ENCODE data around the gene ERGIC1.

Gene ERGIC1

GRCh38 chr5:172904643-172905345 lies 70.7 kb downstream of the ERGIC1 start:
- no peak for DNase-seq

- DNase-seq: no peak
These were observed 71.5 kb downstream of the ERGIC1 start for GRCh38 chr5:172905346-172906140.

- no peak for DNase-seq
These were observed 72.4 kb downstream of the ERGIC1 start for GRCh38 chr5:172906436-172906835.

GRCh38 chr5:172906888-172907287 lies 72.8 kb downstream of the ERGIC1 start:
- DNase-seq: no peak

- DNase-seq: no peak
These were observed 73.6 kb downstream of the ERGIC1 start for GRCh38 chr5:172907657-172908056.

- DNase-seq: no peak
These were observed 74.6 kb downstream of the ERGIC1 start for GRCh38 chr5:172908662-172909061.

- no peak for DNase-seq
These were observed 76.0 kb downstream of the ERGIC1 start for GRCh38 chr5:172909931-172910502.

GRCh38 chr5:172910828-172911627 lies 77.0 kb downstream of the ERGIC1 start:
- DNase-seq: peak; percentile 6

- no peak for DNase-seq
These were observed 77.5 kb downstream of the ERGIC1 start for GRCh38 chr5:172911628-172911880.

- no peak for DNase-seq
These were observed 77.9 kb downstream of the ERGIC1 start for GRCh38 chr5:172911976-172912375.

- no peak for DNase-seq
These were observed 79.2 kb downstream of the ERGIC1 start for GRCh38 chr5:172913117-172913850.

- no peak for DNase-seq
These were observed 81.5 kb downstream of the ERGIC1 start for GRCh38 chr5:172915514-172915913.

GRCh38 chr5:172918421-172919371 lies 84.6 kb downstream of the ERGIC1 start:
- DNase-seq: no peak

GRCh38 chr5:172919525-172920446 lies 85.7 kb downstream of the ERGIC1 start:
- no peak for DNase-seq

- no peak for DNase-seq
These were observed 86.4 kb downstream of the ERGIC1 start for GRCh38 chr5:172920447-172920849.

GRCh38 chr5:172920995-172921394 lies 86.9 kb downstream of the ERGIC1 start:
- no peak for DNase-seq

- no peak for DNase-seq
These were observed 87.9 kb downstream of the ERGIC1 start for GRCh38 chr5:172921906-172922305.

- DNase-seq: no peak
These were observed 89.5 kb downstream of the ERGIC1 start for GRCh38 chr5:172923539-172923938.

GRCh38 chr5:172925336-172925948 lies 91.4 kb downstream of the ERGIC1 start:
- no peak for DNase-seq

- DNase-seq: no peak
These were observed 92.0 kb downstream of the ERGIC1 start for GRCh38 chr5:172926008-172926523.
